Epithelial cell of esophagus (primary cell): ENCODE data around the gene C14orf93.

ENCODE experiments used
- DNase-seq: peaks from one replicate; pipeline ENCODE4 v3.0.0; 2010; ENCODE audit warnings: low read depth
- H3K4me3 ChIP-seq: 2 replicates; pipeline ENCODE4 v1.5.1; 2011; ENCODE audit warnings: mild to moderate bottlenecking, low read length, control low read depth
- CTCF ChIP-seq: IDR thresholded peaks from 2 replicates; pipeline ENCODE4 v1.5.1; 2011; ENCODE audit warnings: low read depth, mild to moderate bottlenecking, low read length, control low read depth, inconsistent platforms; ENCODE audit not compliant: insufficient read depth; ENCODE audit errors: missing control alignments

Gene C14orf93

DNA sequence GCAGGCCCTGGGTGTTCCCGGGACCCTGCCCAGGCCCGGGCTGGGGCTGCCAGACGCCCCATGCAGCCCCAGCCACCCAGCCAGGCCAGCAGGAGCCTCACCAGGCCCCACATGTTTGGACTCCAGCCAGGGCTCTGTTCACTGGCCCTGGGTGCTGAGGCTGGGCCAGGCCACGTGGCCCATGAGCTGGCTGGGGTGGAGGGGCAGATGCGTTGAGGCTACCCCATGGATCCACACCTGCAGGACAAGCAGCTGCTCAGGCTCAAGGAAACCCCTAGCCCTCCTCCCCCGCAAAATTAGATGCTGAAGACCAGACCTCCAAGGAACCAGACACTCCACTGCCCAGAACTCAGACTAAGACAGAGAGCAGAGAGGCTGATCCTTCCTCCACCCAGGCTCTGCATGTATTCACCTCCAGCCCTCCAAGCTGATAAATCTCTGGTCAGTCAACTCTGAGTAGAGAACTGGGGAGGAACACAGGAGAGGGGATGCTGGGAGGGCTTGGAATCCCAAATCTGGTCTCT, 45.7 kb upstream of the C14orf93 start:
- TF ChIP-seq CTCF, result no peak
- no peak overlapping the region for H3K4me3 ChIP-seq
- DNase-seq, result no peak

DNA sequence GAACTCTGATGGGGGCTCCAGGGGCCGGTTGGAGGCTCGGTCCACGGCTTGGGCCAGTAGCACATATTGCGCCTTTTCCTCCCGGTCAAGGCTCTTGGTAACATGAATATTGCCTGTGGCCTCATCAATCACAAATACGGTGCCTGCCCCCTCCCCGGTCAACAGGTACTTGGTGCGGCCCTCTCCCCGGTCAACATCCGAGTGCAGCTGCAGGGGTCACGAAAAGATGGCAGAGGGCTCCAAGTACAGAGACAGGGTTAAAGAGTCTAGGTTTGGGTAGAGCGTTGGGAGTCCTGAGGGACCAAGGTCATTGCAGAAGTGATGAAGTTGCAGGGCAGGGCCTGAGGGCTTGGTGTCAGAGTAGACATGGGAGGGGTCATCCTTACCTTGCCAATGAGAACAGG, 45.2 kb upstream of the C14orf93 start:
- no peak for DNase-seq
- no peak overlapping the region for H3K4me3 ChIP-seq
- no peak for TF ChIP-seq CTCF

DNA sequence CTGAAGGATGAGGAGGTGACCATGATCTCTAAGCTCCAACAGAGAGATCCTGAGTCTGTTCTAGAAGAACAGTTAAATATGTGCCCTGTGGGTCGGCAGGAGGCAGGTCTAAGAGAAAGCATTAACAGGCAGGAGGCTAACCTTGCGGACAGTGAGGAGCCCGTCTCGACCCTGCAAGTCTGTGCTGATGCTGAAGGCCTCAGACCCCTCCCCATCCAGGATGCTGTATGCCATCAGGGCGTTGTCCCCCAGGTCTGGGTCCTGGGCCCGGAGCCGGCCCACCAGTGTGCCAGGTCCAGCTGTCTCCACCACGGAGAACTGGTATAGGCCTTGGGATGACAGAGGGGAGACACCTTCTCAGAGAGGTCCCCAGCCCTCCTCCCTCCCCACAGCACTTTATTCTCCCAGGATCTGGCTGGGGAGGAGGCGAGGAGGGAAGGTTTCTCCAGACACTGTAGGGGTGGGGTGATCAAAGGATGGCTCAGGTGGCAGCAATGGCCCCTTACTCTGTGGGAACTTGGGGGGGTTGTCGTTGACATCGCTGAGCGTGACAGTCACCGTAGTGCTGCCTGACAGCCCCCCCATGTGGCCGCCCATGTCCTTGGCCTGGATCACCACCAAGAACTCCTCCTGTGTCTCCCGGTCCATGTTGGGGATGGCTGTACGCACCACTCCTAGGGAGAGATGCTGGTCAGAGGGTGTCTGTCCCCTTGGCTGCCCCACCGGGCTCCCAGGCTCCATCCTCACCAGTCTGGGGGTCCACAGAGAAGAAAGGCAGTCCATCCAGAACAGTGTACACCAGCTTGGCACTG, 44.3 kb upstream of the C14orf93 start:
- no peak overlapping the region for H3K4me3 ChIP-seq
- DNase-seq, result no peak
- no peak for TF ChIP-seq CTCF

- DNase-seq, result no peak
- H3K4me3 ChIP-seq, result no peak overlapping the region
- no peak for TF ChIP-seq CTCF
Measured at GRCh38 chr14:23053426-23053825, 43.5 kb upstream of the C14orf93 start.

- DNase-seq, result no peak
- TF ChIP-seq CTCF, result no peak
- no peak overlapping the region for H3K4me3 ChIP-seq
Measured at GRCh38 chr14:23052671-23053070, 42.7 kb upstream of the C14orf93 start.

DNA sequence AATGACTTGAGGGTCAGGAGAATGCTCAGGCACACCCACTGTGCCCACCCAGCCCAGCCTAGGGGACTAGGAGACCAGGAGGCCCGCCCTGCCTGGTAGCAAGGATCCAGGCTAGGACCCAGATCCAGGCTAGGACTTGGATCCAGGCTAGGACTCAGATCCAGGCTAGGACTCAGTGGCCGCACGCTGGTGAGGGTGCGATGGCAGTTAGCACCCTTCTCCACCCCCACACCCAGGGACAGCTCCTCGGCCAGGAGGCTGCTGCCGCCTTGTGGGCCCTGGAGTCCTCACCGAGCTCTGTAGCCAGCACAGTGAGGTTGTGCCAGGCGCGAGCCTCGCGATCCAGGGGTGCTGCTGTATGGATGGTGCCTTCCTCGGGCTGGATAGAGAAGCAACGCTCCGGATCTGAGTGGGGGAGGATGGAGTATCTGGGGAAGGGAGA, 42.3 kb upstream of the C14orf93 start:
- TF ChIP-seq CTCF, result peak; percentile 48
- H3K4me3 ChIP-seq, result no peak overlapping the region
- peak; percentile 47 for DNase-seq
